Measurements from ENCODE around the gene CPXM2.

DNA sequence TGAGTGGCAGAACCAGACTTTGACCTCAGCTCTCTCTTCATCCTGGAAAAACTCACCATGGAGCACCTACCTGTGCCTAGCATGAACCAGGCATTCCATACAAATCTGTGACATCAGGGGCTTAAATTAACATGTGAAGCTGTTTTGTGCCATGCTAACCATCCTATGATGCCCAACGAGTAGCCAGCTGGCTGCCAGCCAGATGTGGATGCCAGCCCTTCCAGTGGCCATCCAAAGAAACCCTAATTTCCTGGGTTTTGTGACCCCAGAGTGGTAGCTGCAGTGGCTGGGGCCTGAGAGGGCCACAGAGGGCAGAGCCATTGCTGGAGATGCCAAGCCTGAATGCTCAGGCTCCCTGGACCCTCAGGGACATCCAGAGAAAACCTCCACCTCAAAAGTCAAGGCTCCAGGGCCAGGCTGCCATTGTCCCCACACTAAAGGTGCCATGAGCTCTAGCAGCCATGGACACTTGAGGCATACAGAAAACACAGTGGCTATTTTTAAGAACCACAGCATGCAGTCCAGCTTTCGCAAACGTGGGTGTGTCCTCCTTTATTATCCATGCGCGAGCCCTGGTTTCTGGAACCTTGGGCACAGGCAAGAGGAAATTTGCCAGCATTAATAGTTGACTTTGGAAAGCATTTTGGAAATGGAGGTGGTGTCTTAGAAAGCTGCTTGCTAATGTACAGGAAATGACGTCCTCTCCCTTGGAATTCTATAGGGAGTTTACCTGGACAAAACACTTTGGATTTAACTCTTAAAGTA is 6.0 kb downstream of the CPXM2 start:
- no peak for TF ChIP-seq CTCF (conservative IDR thresholded peaks at IDR 0.05; ENCODE audit: low read depth, low read length)
- no peak for TF ChIP-seq EZH2 (IDR thresholded peaks at IDR 0.05; ENCODE audit: low read length, unreplicated experiment)
- no peak for TF ChIP-seq EZH2phosphoT487 (IDR thresholded peaks at IDR 0.05; ENCODE audit: borderline replicate concordance, low read length)
